NCI-H1436 (cell line): ENCODE measurements around the gene TNNI2.
"Not testable (repeated sequence)": the region's sequence is repeated elsewhere in the genome, so short reads cannot be mapped to it uniquely, and the experiment has no call there.

Source experiments
- DNase-seq: peaks from one replicate; lab custom pipeline; 2025; lab: John Stamatoyannopoulos, UW

Gene TNNI2

GRCh38 chr11:1875093-1875850 lies 36.5 kb downstream of the TNNI2 start:
- no peak for DNase-seq

DNA sequence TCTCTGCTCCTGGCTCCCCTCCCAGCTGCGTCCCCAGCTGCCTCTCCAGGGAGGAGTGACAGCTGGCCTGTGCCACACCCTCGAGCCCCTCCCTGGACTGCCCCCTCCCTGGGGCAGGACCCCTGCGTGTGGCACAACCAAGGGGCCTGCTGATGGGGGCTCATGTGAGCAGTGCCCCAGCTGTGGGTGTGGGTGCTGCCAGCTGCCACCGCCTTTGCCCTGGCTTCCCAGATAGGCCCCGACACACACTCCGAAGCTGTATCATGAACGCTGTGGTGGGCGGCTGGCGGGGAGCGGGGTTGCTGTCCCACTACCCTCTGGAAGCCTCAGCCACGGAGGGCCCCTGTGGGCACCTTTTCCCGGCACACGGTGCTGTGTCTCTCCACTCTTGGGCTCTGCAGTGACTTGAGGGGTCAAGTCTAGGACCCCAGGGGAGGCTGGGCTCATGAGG lies 37.1 kb downstream of the TNNI2 start:
- not testable (repeated sequence) for DNase-seq

GRCh38 chr11:1876361-1877063 lies 37.7 kb downstream of the TNNI2 start:
- no peak for DNase-seq

- no peak for DNase-seq
Observed at GRCh38 chr11:1877211-1878136, 38.7 kb downstream of the TNNI2 start.

DNA sequence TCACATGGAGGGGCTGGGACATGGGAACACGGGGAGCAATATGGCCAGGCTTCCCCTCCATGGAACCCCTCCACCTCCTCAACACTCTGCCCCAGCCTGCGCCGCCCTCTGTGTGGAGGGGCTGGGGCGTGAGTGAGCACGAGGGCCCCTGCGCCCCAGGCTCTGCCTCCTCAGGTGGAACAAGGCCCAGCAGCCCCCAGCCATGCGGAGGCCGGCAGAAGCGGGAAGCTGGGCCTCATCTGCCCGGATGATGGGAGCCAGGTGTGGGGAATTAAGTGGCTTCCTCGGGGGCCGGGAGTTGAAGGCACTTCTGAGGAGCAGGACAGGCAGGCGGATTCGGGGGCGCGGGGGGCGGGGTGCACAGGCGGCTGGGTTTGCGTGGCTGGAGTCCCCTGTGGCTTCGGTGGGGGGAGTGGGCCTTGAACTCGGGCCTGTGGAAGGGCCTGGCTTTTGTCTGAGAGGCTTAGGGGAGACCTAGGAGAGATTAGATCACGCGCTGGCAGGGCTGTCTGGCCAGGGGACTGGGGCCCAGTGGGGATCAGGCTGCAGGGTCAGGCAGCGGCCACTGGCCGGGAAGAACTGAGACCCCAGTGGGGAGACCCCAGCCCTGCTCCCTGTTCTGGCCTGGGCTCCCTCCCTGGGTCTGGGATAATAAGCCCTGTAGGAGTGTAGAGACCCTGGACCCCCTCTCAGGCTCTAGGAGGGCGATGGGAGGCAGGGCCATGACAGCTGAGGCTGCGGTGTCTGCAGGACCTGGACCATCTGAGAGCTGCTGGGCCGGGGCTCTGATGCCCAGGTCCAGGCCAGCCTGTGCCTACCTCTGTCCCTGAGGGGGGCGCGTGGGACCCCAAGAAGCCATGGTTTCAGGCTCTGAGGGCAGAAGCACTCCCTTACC lies 39.6 kb downstream of the TNNI2 start:
- no peak for DNase-seq

GRCh38 chr11:1879342-1879940 lies 40.7 kb downstream of the TNNI2 start:
- DNase-seq: no peak

- no peak for DNase-seq
Observed at GRCh38 chr11:1879941-1880720, 41.4 kb downstream of the TNNI2 start.

DNA sequence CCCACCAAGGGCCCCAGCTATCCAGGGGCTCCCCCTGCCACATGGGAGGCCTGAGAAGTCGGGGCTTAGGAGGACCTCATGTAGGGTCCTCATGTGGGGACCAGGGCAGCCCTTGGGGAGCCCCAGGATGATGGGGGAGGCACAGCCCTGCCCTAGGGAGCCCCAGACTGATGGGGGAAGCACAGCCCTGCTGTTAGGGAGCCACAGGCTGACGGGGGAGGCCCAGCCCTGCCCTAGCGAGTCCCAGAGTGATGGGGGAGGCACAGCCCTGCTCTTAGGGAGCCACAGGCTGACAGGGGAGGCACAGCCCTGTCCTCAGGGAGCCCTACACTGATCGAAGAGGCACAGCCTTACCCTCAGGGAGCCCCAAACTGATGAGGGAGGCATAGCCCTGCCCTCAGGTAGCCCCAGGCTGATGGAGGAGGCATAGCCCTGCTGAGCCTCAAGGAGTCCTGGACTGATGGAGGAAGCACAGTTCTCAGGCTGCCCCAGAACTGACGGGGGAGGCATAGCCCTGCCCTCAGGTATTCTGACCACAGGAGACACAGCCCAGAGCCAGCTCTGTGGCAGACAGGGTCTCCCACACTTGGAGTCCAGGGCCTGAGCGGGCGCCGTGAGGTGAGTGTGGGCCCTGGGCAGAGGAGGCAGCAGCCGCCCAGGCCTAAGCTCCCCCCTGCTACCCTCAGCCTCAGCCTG lies 42.1 kb downstream of the TNNI2 start:
- DNase-seq: no peak

- DNase-seq: no peak
Observed at GRCh38 chr11:1881442-1882264, 42.9 kb downstream of the TNNI2 start.

DNA sequence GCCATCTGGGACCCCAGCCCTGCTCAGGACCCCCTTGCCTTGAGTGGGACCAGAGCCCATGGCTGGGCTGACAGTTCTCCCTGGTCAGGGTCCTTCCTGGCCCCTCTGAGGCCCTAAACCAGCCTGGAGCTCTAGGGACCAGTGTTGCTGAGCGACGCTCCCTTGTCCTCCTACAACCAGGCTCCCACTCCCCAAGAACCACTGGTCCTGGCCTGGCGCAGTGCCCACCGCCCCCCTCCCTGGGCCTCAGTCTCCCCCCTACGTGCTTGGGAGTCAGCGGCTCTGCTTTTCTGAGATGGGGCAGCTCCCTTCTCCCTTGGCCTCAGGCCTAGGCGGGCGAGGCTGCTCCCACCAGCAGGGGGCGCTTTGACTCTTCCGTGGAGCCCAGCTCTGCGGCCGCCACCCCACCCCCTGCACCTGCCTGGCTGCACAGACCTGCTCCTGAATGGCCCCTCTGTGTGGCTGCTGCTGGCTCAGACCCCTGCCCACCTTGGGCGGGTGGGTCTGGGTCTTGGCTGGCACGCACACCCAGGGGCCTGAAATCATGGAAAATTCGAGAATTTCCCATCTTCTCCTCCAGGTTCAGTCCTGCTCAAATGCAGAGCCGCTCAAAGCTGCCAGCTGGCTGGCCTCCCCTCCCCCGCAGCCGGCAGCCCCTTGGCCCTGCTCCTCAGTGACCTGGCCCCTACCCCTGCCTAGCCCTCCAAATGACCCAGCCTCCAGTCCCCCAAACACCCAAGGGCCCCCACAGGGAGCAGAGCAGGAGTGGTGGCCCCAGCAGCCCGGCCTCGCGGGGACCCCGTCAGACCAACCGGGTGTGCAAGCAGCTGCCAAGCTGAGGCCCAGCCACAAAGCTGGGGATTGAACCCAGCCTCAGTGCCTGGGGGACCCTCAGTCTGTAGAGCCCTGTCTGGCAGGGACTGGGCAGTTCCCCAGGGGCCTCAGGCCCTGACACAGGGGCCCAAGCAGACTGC lies 43.8 kb downstream of the TNNI2 start:
- DNase-seq: peak; percentile 65

DNA sequence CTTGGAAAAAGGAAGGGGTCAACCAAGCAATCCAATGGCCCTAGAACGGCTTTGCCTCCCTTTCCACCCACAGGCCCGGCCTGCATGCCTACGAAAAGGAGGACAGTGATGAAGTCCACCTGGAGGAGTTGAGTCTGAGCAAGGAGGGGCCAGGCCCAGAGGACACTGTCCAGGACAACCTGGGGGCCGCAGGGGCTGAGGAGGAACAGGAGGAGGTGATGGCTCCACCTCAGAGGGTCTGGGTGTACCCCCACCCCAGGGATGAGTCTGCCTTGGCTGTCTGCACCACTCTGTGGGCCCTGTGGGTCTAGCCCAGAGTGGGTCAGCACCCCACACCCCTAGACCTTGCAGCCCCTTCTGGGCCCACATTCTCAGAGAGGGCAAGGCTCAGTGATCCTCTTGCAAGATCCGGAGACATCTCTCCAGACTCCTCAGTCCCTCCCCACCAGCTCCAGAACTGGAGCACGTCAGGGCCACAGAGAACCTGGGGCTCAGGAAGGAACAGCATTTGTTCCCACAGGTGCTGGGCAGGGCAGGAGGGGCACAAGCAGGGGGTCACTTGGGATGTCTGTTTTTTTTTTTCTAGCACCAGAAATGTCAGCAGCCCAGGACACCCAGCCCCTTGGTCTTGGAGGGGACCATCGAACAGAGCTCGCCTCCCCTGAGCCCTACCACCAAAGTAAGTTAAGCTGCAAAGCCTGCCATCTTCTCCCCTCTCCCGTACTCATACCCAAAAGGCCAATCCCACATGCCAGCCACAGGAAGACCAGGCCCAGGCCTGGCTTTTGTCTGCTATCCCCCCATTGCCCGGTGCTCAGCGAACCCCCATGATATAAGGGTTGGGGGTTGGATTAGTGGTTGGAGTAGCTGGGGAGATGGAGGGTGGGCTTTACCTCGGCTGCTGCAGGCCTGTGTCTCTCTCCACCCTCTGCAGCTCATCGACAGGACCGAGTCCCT lies 44.8 kb downstream of the TNNI2 start:
- no peak for DNase-seq

GRCh38 chr11:1884303-1884700 lies 45.5 kb downstream of the TNNI2 start:
- no peak for DNase-seq

DNA sequence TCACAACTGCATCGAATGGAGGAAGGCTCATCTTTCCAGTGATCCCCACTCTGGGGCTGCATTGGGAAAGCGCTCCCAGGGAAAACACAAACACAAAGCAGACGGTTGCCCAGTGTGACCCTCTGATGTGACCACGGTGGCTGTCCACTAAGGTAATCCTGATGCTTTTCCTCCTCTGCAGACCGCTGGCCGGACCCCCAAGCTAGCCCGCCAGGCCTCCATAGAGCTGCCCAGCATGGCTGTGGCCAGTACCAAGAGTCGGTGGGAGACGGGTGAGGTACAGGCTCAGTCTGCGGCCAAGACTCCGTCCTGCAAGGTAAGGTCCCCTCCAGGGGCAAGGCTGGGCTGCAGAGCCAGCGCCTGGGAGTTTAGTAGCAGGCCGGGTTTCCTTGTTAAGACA lies 47.8 kb downstream of the TNNI2 start:
- DNase-seq: not testable (repeated sequence)

- DNase-seq: no peak
Observed at GRCh38 chr11:1887451-1888346, 48.9 kb downstream of the TNNI2 start.

GRCh38 chr11:1888347-1888753 lies 49.6 kb downstream of the TNNI2 start:
- no peak for DNase-seq
